ENCODE measurements around the gene KLHDC3.

DNA sequence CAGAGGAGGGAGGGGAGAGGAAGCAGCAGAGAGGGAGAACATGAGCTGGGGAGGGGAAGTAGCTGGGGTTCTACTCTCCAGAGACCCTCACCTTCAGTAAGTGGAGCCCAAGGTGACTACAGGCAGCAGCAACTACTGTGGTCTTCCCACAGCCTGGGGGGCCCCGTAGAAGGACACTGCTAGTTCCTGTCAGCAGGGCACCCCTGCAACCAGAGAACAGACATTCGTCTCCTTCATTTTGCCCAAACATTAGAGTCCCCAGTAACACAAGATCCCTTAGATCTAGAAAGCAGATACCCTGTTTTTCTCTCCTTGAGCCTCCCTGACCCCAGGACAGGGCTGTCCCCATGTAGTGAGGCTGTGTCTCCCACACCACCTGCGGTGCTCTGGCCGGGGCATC, 45.3 kb upstream of the KLHDC3 start:
- TF ChIP-seq ZNF274 (IDR thresholded peaks at IDR 0.05; ENCODE audit: borderline replicate concordance, low read depth, low read length) (no peak), ZEB2 (IDR thresholded peaks at IDR 0.05) (no peak), MLLT1 (IDR thresholded peaks at IDR 0.05) (no peak), PCBP2 (IDR thresholded peaks at IDR 0.05; ENCODE audit: low read depth, low read length, poor library complexity, severe bottlenecking) (no peak), COPS2 (conservative IDR thresholded peaks at IDR 0.05) (no peak), PHF20 (IDR thresholded peaks at IDR 0.05; ENCODE audit: partially characterized antibody) (no peak), ESRRA (IDR thresholded peaks at IDR 0.05; ENCODE audit: borderline replicate concordance, low read depth) (no peak)
- TF ChIP-seq, protein P1, sequence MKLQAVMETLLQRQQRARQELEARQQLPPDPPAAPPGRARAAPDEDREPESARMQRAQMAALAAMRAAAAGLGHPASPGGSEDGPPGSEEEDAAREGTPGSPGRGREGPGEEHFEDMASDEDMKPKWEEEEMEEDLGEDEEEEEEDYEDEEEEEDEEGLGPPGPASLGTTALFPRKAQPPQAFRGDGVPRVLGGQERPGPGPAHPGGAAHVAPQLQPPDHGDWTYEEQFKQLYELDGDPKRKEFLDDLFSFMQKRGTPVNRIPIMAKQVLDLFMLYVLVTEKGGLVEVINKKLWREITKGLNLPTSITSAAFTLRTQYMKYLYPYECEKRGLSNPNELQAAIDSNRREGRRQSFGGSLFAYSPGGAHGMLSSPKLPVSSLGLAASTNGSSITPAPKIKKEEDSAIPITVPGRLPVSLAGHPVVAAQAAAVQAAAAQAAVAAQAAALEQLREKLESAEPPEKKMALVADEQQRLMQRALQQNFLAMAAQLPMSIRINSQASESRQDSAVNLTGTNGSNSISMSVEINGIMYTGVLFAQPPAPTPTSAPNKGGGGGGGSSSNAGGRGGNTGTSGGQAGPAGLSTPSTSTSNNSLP (IDR thresholded peaks at IDR 0.05; ENCODE audit: borderline replicate concordance, low read depth, low read length): no peak
